Central memory CD8-positive, alpha-beta T cell (primary cell): Measurements from ENCODE around the gene WDR37.

ENCODE experiments used
- ATAC-seq: fragments of 150-1000 bp; cut with Tn5 transposase; replicated peaks from 2 replicates; pipeline ENCODE4 v1.10.0; 2022; ENCODE audit warnings: mild to moderate bottlenecking, moderate FRiP score, moderate number of reproducible peaks; ENCODE audit not compliant: poor library complexity, severe bottlenecking; ENCODE audit errors: extremely low read depth
- DNase-seq, 2 donors: peaks; one replicate each; pipeline ENCODE4 v3.0.0; 2021; ENCODE audit warnings: low spot score in 2 of 2
- H3K27ac Mint-ChIP-seq: one replicate; pipeline ENCODE4 v1.8.0; 2022; ENCODE audit warnings: low read depth, mild to moderate bottlenecking, moderate library complexity, mixed read lengths
- H3K27me3 Mint-ChIP-seq: one replicate; pipeline ENCODE4 v1.8.0; 2022; ENCODE audit warnings: mixed read lengths
- H3K36me3 Mint-ChIP-seq: one replicate; pipeline ENCODE4 v1.8.0; 2022; ENCODE audit warnings: mild to moderate bottlenecking, moderate library complexity, mixed read lengths; ENCODE audit not compliant: insufficient read depth
- H3K4me1 Mint-ChIP-seq: one replicate; pipeline ENCODE4 v1.8.0; 2022; ENCODE audit warnings: mixed read lengths
- H3K4me3 Mint-ChIP-seq: one replicate; pipeline ENCODE4 v1.8.0; 2022; ENCODE audit warnings: mild to moderate bottlenecking, moderate library complexity, mixed read lengths
- H3K9me3 Mint-ChIP-seq: one replicate; pipeline ENCODE4 v1.8.0; 2022; ENCODE audit warnings: mixed read lengths

WDR37 gene

GRCh38 chr10:1166828-1167275, 110.7 kb downstream of the WDR37 start:
- Mint-ChIP-seq H3K4me1 (no peaks in the 10 kb centered on the region), H3K27me3 (peaks cover 36% of the 10 kb centered on the region), H3K9me3 (no peaks in the 10 kb centered on the region), H3K4me3 (no peak overlapping the region), H3K27ac (no peak overlapping the region), H3K36me3 (peaks cover 2% of the 10 kb centered on the region)
- DNase-seq = no peak
- no peak for ATAC-seq

- peaks cover 2% of the 10 kb centered on the region for H3K36me3 Mint-ChIP-seq
- no peak for DNase-seq
- ATAC-seq = no peak
- H3K27me3 Mint-ChIP-seq = peaks cover 36% of the 10 kb centered on the region
- no peaks in the 10 kb centered on the region for H3K4me1 Mint-ChIP-seq
- H3K27ac Mint-ChIP-seq = no peak overlapping the region
- no peaks in the 10 kb centered on the region for H3K9me3 Mint-ChIP-seq
- no peak overlapping the region for H3K4me3 Mint-ChIP-seq
Observed at GRCh38 chr10:1168763-1169162, 112.6 kb downstream of the WDR37 start.

GRCh38 chr10:1169186-1169885, 113.2 kb downstream of the WDR37 start:
- Mint-ChIP-seq H3K4me1 (no peaks in the 10 kb centered on the region), H3K4me3 (no peak overlapping the region), H3K27me3 (peaks cover 36% of the 10 kb centered on the region), H3K27ac (no peak overlapping the region), H3K9me3 (no peaks in the 10 kb centered on the region), H3K36me3 (peaks cover 2% of the 10 kb centered on the region)
- ATAC-seq = no peak
- DNase-seq = no peak

- ATAC-seq (no peak), DNase-seq (no peak)
- no peaks in the 10 kb centered on the region for H3K4me1 Mint-ChIP-seq
- no peak overlapping the region for H3K4me3 Mint-ChIP-seq
- no peaks in the 10 kb centered on the region for H3K9me3 Mint-ChIP-seq
- peaks cover 2% of the 10 kb centered on the region for H3K36me3 Mint-ChIP-seq
- H3K27me3 Mint-ChIP-seq = peaks cover 36% of the 10 kb centered on the region
- H3K27ac Mint-ChIP-seq = no peak overlapping the region
Observed at GRCh38 chr10:1169981-1170866, 114.0 kb downstream of the WDR37 start.

GRCh38 chr10:1170867-1171180, 114.6 kb downstream of the WDR37 start:
- H3K27ac Mint-ChIP-seq = no peak overlapping the region
- H3K27me3 Mint-ChIP-seq = peaks cover 36% of the 10 kb centered on the region
- no peak overlapping the region for H3K4me3 Mint-ChIP-seq
- H3K9me3 Mint-ChIP-seq = no peaks in the 10 kb centered on the region
- ATAC-seq (no peak), DNase-seq (no peak)
- no peaks in the 10 kb centered on the region for H3K4me1 Mint-ChIP-seq
- peaks cover 2% of the 10 kb centered on the region for H3K36me3 Mint-ChIP-seq

- Mint-ChIP-seq H3K4me3 (no peak overlapping the region), H3K36me3 (no peaks in the 10 kb centered on the region), H3K27me3 (peaks cover 36% of the 10 kb centered on the region), H3K9me3 (no peaks in the 10 kb centered on the region), H3K27ac (no peak overlapping the region), H3K4me1 (no peaks in the 10 kb centered on the region)
- no peak for ATAC-seq
- DNase-seq = no peak
Observed at GRCh38 chr10:1171182-1171581, 115.0 kb downstream of the WDR37 start.

GRCh38 chr10:1171586-1171985, 115.4 kb downstream of the WDR37 start:
- no peaks in the 10 kb centered on the region for H3K9me3 Mint-ChIP-seq
- DNase-seq (no peak), ATAC-seq (no peak)
- H3K36me3 Mint-ChIP-seq = no peaks in the 10 kb centered on the region
- H3K27me3 Mint-ChIP-seq = peaks cover 36% of the 10 kb centered on the region
- H3K4me1 Mint-ChIP-seq = no peaks in the 10 kb centered on the region
- no peak overlapping the region for H3K27ac Mint-ChIP-seq
- H3K4me3 Mint-ChIP-seq = no peak overlapping the region

- Mint-ChIP-seq H3K27ac (no peak overlapping the region), H3K4me1 (no peaks in the 10 kb centered on the region), H3K4me3 (no peak overlapping the region)
Observed at GRCh38 chr10:1172256-1172984, 116.2 kb downstream of the WDR37 start.

GRCh38 chr10:1173091-1173490, 116.9 kb downstream of the WDR37 start:
- ATAC-seq (no peak), DNase-seq (no peak)
- Mint-ChIP-seq H3K27me3 (peaks cover 25% of the 10 kb centered on the region), H3K36me3 (no peaks in the 10 kb centered on the region), H3K27ac (no peak overlapping the region), H3K4me3 (no peak overlapping the region), H3K4me1 (no peaks in the 10 kb centered on the region), H3K9me3 (no peaks in the 10 kb centered on the region)

More at GRCh38 chr10:1172256-1172984, 116.2 kb downstream of the WDR37 start:
- ATAC-seq = no peak
- no peaks in the 10 kb centered on the region for H3K9me3 Mint-ChIP-seq
- no peak for DNase-seq
- peaks cover 31% of the 10 kb centered on the region for H3K27me3 Mint-ChIP-seq
- H3K36me3 Mint-ChIP-seq = no peaks in the 10 kb centered on the region

- no peak for ATAC-seq
- DNase-seq = no peak
- H3K4me1 Mint-ChIP-seq = no peaks in the 10 kb centered on the region
- H3K27ac Mint-ChIP-seq = no peak overlapping the region
- peaks cover 15% of the 10 kb centered on the region for H3K27me3 Mint-ChIP-seq
- H3K4me3 Mint-ChIP-seq = no peak overlapping the region
- no peaks in the 10 kb centered on the region for H3K9me3 Mint-ChIP-seq
- no peaks in the 10 kb centered on the region for H3K36me3 Mint-ChIP-seq
Observed at GRCh38 chr10:1174022-1174421, 117.8 kb downstream of the WDR37 start.

- no peak overlapping the region for H3K4me3 Mint-ChIP-seq
- no peaks in the 10 kb centered on the region for H3K4me1 Mint-ChIP-seq
- H3K27me3 Mint-ChIP-seq = peaks cover 10% of the 10 kb centered on the region
- ATAC-seq = no peak
- DNase-seq = no peak
- H3K9me3 Mint-ChIP-seq = no peaks in the 10 kb centered on the region
- H3K27ac Mint-ChIP-seq = no peak overlapping the region
- H3K36me3 Mint-ChIP-seq = no peaks in the 10 kb centered on the region
Observed at GRCh38 chr10:1175956-1176565, 119.9 kb downstream of the WDR37 start.

- Mint-ChIP-seq H3K27me3 (peaks cover 23% of the 10 kb centered on the region), H3K9me3 (no peaks in the 10 kb centered on the region), H3K4me3 (no peak overlapping the region), H3K36me3 (no peaks in the 10 kb centered on the region), H3K27ac (no peak overlapping the region), H3K4me1 (no peaks in the 10 kb centered on the region)
- DNase-seq = no peak
- ATAC-seq = no peak
Observed at GRCh38 chr10:1177936-1178335, 121.8 kb downstream of the WDR37 start.
